SK-N-SH (cell line): ENCODE results near the gene TEP1. TPM values are rescaled to one million over a fixed set of nuclear protein-coding genes. Genes with fewer than 3 reads are reported as not detected.

Source experiments
- CTCF ChIA-PET: fragments of 300-600, 350-600 bp; formaldehyde crosslinking; extraction: SDS; loops from one replicate; lab custom pipeline; 2021; lab: Yijun Ruan, JAX
- POLR2A ChIA-PET: fragments of 350-600 bp; sonication (Branson Sonifier 250); formaldehyde crosslinking; extraction: SDS; loops from one replicate; lab custom pipeline; 2020; ENCODE audit warnings: antibody characterized with exemption, inconsistent platforms; lab: Yijun Ruan, JAX
- DNase-seq: peaks from one replicate; pipeline ENCODE4 v3.0.0; 2012
- H2AFZ ChIP-seq: fragments of 200-600 bp; sonication (generic); 2 replicates; pipeline ENCODE4 v1.8.1; 2016; ENCODE audit warnings: antibody characterized with exemption, mild to moderate bottlenecking, low read depth
- H3F3A ChIP-seq: fragments of 200-600 bp; sonication (generic); replicated peaks from 2 replicates; pipeline ENCODE3; 2016; ENCODE audit warnings: antibody characterized with exemption, mild to moderate bottlenecking; ENCODE audit not compliant: insufficient read depth
- H3K27ac ChIP-seq, 2 experiments: fragments of 200-500 bp in 1 of 2; fragments of 200-600 bp in 1 of 2; sonication (Bioruptor generic) in 1 of 2; sonication (generic), shearing (Covaris generic) in 1 of 2; 2 replicates each; pipeline versions ENCODE4 v1.5.1 to v1.6.1; 2014 to 2016; ENCODE audit warnings: low read depth in 2 of 2, inconsistent platforms in 1 of 2, low read length in 1 of 2, mild to moderate bottlenecking in 1 of 2, mixed read lengths in 1 of 2
- H3K27me3 ChIP-seq: fragments of 200-600 bp; sonication (generic), shearing (Covaris generic); 2 replicates; pipeline ENCODE4 v1.6.1; 2016; ENCODE audit warnings: mixed run types; ENCODE audit not compliant: insufficient read depth
- H3K36me3 ChIP-seq, 2 experiments: fragments of 200-500 bp in 1 of 2; fragments of 200-600 bp in 1 of 2; sonication (Bioruptor generic) in 1 of 2; sonication (generic) in 1 of 2; replicated peaks in 1 of 2; 2 replicates each; pipeline versions ENCODE3 to v1.5.1; 2014 to 2016; ENCODE audit warnings: low read length in 1 of 2, mild to moderate bottlenecking in 1 of 2; ENCODE audit not compliant: insufficient read depth in 2 of 2, control insufficient read depth in 1 of 2
- H3K4me1 ChIP-seq, 2 experiments: fragments of 200-500 bp in 1 of 2; fragments of 200-600 bp in 1 of 2; sonication (Bioruptor generic) in 1 of 2; sonication (generic), shearing (Covaris generic) in 1 of 2; 2 replicates each; pipeline versions ENCODE4 v1.5.1 to v1.6.1; 2014 to 2016; ENCODE audit warnings: low read depth in 1 of 2, low read length in 1 of 2, mixed run types in 1 of 2; ENCODE audit not compliant: insufficient read depth in 2 of 2, control insufficient read depth in 1 of 2
- H3K4me2 ChIP-seq: fragments of 200-600 bp; sonication (generic), shearing (Covaris generic); 2 replicates; pipeline ENCODE4 v1.6.1; 2017; ENCODE audit warnings: mixed run types
- H3K4me3 ChIP-seq, 2 experiments: fragments of 200-500 bp in 1 of 2; fragments of 200-600 bp in 1 of 2; sonication (Bioruptor generic) in 1 of 2; sonication (generic), shearing (Covaris generic) in 1 of 2; 2 replicates each; pipeline versions ENCODE4 v1.5.1 to v1.8.1; 2014 to 2016; ENCODE audit warnings: low read depth in 2 of 2, inconsistent platforms in 1 of 2, low read length in 1 of 2, mild to moderate bottlenecking in 1 of 2, mixed read lengths in 1 of 2, moderate library complexity in 1 of 2
- H3K79me2 ChIP-seq: fragments of 200-600 bp; sonication (generic); 2 replicates; pipeline ENCODE4 v1.8.1; 2017; ENCODE audit warnings: mild to moderate bottlenecking; ENCODE audit not compliant: insufficient read depth
- H3K9ac ChIP-seq: fragments of 200-600 bp; sonication (generic); 2 replicates; pipeline ENCODE4 v1.6.1; 2017; ENCODE audit warnings: mixed run types
- H3K9me2 ChIP-seq: fragments of 200-600 bp; sonication (generic); 2 replicates; pipeline ENCODE4 v1.6.1; 2017; ENCODE audit warnings: mixed run types
- H3K9me3 ChIP-seq: fragments of 200-600 bp; sonication (generic); 2 replicates; pipeline ENCODE4 v1.6.1; 2017; ENCODE audit warnings: mixed run types, mild to moderate bottlenecking, moderate library complexity
- H4K20me1 ChIP-seq: fragments of 200-600 bp; sonication (generic); 2 replicates; pipeline ENCODE4 v1.6.1; 2017; ENCODE audit warnings: mild to moderate bottlenecking, mixed run types; ENCODE audit not compliant: insufficient read depth
- CHD2 ChIP-seq: fragments of 150-350 bp; IDR thresholded peaks from 2 replicates; pipeline ENCODE4 v1.6.1; 2018; ENCODE audit warnings: low read length; ENCODE audit not compliant: partially characterized antibody
- ELF1 ChIP-seq: IDR thresholded peaks from 2 replicates; pipeline ENCODE4 v1.4.0; 2012
- EP300 ChIP-seq, 2 experiments: IDR thresholded peaks; 2 replicates each; pipeline versions ENCODE4 v1.4.0 to v1.6.1; 2012; ENCODE audit warnings: borderline replicate concordance in 1 of 2, low read depth in 1 of 2, low read length in 1 of 2
- FOSL2 ChIP-seq: IDR thresholded peaks from 2 replicates; pipeline ENCODE4 v1.4.0; 2012; ENCODE audit warnings: low read depth, mild to moderate bottlenecking, moderate library complexity, borderline replicate concordance
- FOXJ3 ChIP-seq: sonication (generic); formaldehyde crosslinking; IDR thresholded peaks from 2 replicates; pipeline ENCODE4 v1.5.1; 2020; ENCODE audit warnings: mild to moderate bottlenecking, missing genetic modification reagents
- FOXM1 ChIP-seq: IDR thresholded peaks from 2 replicates; pipeline ENCODE4 v1.4.0; 2012; ENCODE audit warnings: low read depth, mild to moderate bottlenecking
- GABPA ChIP-seq: IDR thresholded peaks from 2 replicates; pipeline ENCODE4 v1.4.0; 2012; ENCODE audit warnings: low read depth, mild to moderate bottlenecking
- GATA2 ChIP-seq: sonication (generic); formaldehyde crosslinking; IDR thresholded peaks from 2 replicates; pipeline ENCODE4 v1.5.0; 2020; ENCODE audit warnings: mild to moderate bottlenecking, missing genetic modification reagents
- JUND ChIP-seq: IDR thresholded peaks from 2 replicates; pipeline ENCODE4 v1.4.0; 2012
- MEF2A ChIP-seq: IDR thresholded peaks from 2 replicates; pipeline ENCODE4 v1.4.0; 2012; ENCODE audit warnings: low read depth, borderline replicate concordance
- MXI1 ChIP-seq: IDR thresholded peaks from 2 replicates; pipeline ENCODE4 v1.6.1; 2012; ENCODE audit warnings: mild to moderate bottlenecking, low read depth, low read length, improper control_type of control experiment
- NRF1 ChIP-seq: IDR thresholded peaks from 2 replicates; pipeline ENCODE4 v1.6.1; 2012; ENCODE audit warnings: low read depth, mild to moderate bottlenecking, low read length
- POLR2AphosphoS5 ChIP-seq: IDR thresholded peaks from 2 replicates; pipeline ENCODE4 v1.6.1; 2012; ENCODE audit warnings: low read depth, low read length
- RAD21 ChIP-seq: IDR thresholded peaks from 2 replicates; pipeline ENCODE4 v1.6.1; 2012; ENCODE audit warnings: mild to moderate bottlenecking, low read length
- RCOR1 ChIP-seq: fragments of 150-350 bp; IDR thresholded peaks from 2 replicates; pipeline ENCODE4 v1.6.1; 2017; ENCODE audit warnings: antibody characterized with exemption, low read length
- RFX5 ChIP-seq: IDR thresholded peaks from 2 replicates; pipeline ENCODE4 v1.6.1; 2012; ENCODE audit warnings: mild to moderate bottlenecking, improper control_type of control experiment, low read length
- SMC3 ChIP-seq: IDR thresholded peaks from 2 replicates; pipeline ENCODE4 v1.6.1; 2012; ENCODE audit warnings: low read depth, low read length, improper control_type of control experiment
- TCF12 ChIP-seq: IDR thresholded peaks from 2 replicates; pipeline ENCODE4 v1.4.0; 2012
- TEAD4 ChIP-seq: IDR thresholded peaks from 2 replicates; pipeline ENCODE4 v1.4.0; 2012; ENCODE audit warnings: mild to moderate bottlenecking, borderline replicate concordance; ENCODE audit not compliant: insufficient read depth
- WGBS: methylation state at CpG from one replicate; pipeline ENCODE4 v1.1.6; 2017; ENCODE audit warnings: low lambda C conversion rate; 5-methylcytosine and 5-hydroxymethylcytosine counted together
- polyA plus RNA-seq, 3 experiments: library from polyadenylated mRNA; depleted of rRNA; stranded (reverse); fragments of >200 nt; gene quantifications; 2 replicates each; pipeline ENCODE4 v1.2.3, GENCODE V29; 2012
- TF ChIP-seq, protein P1 (sequence below): fragments of 150-350 bp; IDR thresholded peaks from 2 replicates; pipeline ENCODE4 v1.6.1; 2017; ENCODE audit warnings: antibody characterized with exemption, low read length, low read depth, borderline replicate concordance
- TF ChIP-seq, protein P2 (sequence below): IDR thresholded peaks from 2 replicates; pipeline ENCODE4; 2012
- TF ChIP-seq, protein P3 (sequence below): IDR thresholded peaks from 2 replicates; pipeline ENCODE4 v1.4.0; 2012; ENCODE audit warnings: low read depth, borderline replicate concordance

The TEP1 gene
- polyA plus RNA-seq, 1 of the 3 experiments (the other 2 are of a cell fraction): 12.1 TPM

DNA sequence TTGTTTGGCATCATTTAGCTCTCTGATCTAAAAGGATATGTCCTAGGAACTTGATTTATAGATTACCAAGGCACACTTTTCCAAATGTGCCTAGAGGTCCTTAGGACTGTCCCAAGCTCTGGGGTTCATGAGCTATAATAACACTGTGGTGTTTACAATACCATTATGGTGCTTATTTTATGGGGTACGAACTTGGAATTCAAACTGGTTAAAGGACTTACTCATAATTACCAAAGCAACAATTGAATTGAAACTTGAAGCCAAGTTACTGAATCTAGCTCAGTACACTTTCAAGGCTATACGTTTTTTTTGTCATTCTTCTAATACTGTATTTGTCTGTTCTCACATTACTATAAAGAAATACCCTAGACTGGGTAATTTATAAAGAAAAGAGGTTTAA, 9.6 kb upstream of the TEP1 start:
- Histone ChIP-seq H3K4me1 (no peaks in the 10 kb centered on the region), H3K4me2 (no peak overlapping the region), H3K9ac (no peak overlapping the region), H3K36me3 (no peaks in the 10 kb centered on the region), H3K9me2 (no peaks in the 10 kb centered on the region), H2AFZ (no peak overlapping the region), H3F3A (no peaks in the 10 kb centered on the region), H3K9me3 (no peaks in the 10 kb centered on the region), H4K20me1 (no peaks in the 10 kb centered on the region), H3K79me2 (no peaks in the 10 kb centered on the region), H3K27ac (no peak overlapping the region), H3K4me3 (no peak overlapping the region), H3K27me3 (no peaks in the 10 kb centered on the region; the same call in 1 of the 2 replicates)
- no peak for DNase-seq
- ChIA-PET CTCF (interaction anchor here (1.3 kb wide), 1 partner anchor 95 kb away, joined by 3 read pairs; no protein-coding TSS in a partner anchor), POLR2A (interaction anchor here (1.2 kb wide), 1 partner anchor 9 kb away, joined by 4 read pairs; the partner anchor contains the start of gene TEP1)
- no peak for TF ChIP-seq FOXJ3 (CRISPR knock-in tag)
- no peak for TF ChIP-seq POLR2AphosphoS5
- no peak for TF ChIP-seq CHD2
- no peak for TF ChIP-seq TCF12
- TF ChIP-seq RAD21: no peak
- no peak for TF ChIP-seq GABPA
- no peak for TF ChIP-seq MEF2A
- TF ChIP-seq, protein P1, sequence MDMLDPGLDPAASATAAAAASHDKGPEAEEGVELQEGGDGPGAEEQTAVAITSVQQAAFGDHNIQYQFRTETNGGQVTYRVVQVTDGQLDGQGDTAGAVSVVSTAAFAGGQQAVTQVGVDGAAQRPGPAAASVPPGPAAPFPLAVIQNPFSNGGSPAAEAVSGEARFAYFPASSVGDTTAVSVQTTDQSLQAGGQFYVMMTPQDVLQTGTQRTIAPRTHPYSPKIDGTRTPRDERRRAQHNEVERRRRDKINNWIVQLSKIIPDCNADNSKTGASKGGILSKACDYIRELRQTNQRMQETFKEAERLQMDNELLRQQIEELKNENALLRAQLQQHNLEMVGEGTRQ: no peak
- TF ChIP-seq, protein P2, sequence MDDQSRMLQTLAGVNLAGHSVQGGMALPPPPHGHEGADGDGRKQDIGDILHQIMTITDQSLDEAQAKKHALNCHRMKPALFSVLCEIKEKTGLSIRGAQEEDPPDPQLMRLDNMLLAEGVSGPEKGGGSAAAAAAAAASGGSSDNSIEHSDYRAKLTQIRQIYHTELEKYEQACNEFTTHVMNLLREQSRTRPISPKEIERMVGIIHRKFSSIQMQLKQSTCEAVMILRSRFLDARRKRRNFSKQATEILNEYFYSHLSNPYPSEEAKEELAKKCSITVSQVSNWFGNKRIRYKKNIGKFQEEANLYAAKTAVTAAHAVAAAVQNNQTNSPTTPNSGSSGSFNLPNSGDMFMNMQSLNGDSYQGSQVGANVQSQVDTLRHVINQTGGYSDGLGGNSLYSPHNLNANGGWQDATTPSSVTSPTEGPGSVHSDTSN: no peak
- no peak for TF ChIP-seq TEAD4
- no peak for TF ChIP-seq RFX5
- TF ChIP-seq, protein P3, sequence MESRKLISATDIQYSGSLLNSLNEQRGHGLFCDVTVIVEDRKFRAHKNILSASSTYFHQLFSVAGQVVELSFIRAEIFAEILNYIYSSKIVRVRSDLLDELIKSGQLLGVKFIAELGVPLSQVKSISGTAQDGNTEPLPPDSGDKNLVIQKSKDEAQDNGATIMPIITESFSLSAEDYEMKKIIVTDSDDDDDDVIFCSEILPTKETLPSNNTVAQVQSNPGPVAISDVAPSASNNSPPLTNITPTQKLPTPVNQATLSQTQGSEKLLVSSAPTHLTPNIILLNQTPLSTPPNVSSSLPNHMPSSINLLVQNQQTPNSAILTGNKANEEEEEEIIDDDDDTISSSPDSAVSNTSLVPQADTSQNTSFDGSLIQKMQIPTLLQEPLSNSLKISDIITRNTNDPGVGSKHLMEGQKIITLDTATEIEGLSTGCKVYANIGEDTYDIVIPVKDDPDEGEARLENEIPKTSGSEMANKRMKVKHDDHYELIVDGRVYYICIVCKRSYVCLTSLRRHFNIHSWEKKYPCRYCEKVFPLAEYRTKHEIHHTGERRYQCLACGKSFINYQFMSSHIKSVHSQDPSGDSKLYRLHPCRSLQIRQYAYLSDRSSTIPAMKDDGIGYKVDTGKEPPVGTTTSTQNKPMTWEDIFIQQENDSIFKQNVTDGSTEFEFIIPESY: no peak
- no peak for TF ChIP-seq EP300 (IDR thresholded peaks at IDR 0.05; ENCODE audit: borderline replicate concordance in 1 of 2, low read depth in 1 of 2, low read length in 1 of 2)
- WGBS: 35% methylated on average over 2 of the region's 2 CpGs

DNA sequence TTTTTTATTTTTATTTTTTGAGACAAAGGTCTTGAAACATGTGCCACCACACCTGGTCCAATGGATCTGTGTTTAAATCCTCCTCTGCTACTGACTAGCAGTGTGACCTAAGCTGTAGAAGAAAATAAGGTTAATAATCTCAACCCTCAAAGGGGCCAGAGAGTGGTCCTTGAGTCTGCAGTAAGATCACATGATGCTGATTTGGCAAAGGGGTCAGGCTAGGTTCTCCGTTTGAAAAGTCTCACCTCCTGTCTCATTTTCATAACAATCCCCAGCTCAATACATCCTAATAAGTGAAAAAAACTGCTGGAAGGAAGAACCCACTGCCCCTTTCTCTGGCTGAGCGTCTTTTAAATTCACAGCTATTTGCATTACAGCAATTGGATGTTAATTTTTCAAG, 8.0 kb upstream of the TEP1 start:
- H3K4me3 ChIP-seq: no peak overlapping the region
- DNase-seq: no peak
- no peaks in the 10 kb centered on the region for H3K4me1 ChIP-seq
- no peak overlapping the region for H3K9ac ChIP-seq
- no peaks in the 10 kb centered on the region; the same call in 1 of the 2 replicates for H3K27me3 ChIP-seq
- no peaks in the 10 kb centered on the region for H3K9me2 ChIP-seq
- no peaks in the 10 kb centered on the region for H3K36me3 ChIP-seq
- no peak overlapping the region for H3K27ac ChIP-seq
- H4K20me1 ChIP-seq: no peaks in the 10 kb centered on the region
- H3K79me2 ChIP-seq: no peaks in the 10 kb centered on the region
- H3K9me3 ChIP-seq: no peaks in the 10 kb centered on the region
- TF ChIP-seq SMC3 (no peak), FOSL2 (no peak), FOXM1 (no peak), ELF1 (no peak), GATA2 (no peak), MXI1 (no peak), RCOR1 (no peak), POLR2AphosphoS5 (no peak), NRF1 (no peak), FOXJ3 (CRISPR knock-in tag) (no peak), MEF2A (no peak), JUND (no peak)
- no peaks in the 10 kb centered on the region for H3F3A ChIP-seq
- H3K4me2 ChIP-seq: no peak overlapping the region
- no peak overlapping the region for H2AFZ ChIP-seq
- ChIA-PET POLR2A (interaction anchor here (1.4 kb wide), 1 partner anchor 34 kb away, joined by 4 read pairs; the partner anchor contains the start of genes APEX1 and OSGEP), CTCF (no interaction called here)
- 17% methylated on average over 2 of the region's 2 CpGs for WGBS
